ENCODE results near the gene GNAI1. TPM values are rescaled to one million over a fixed set of nuclear protein-coding genes. Genes with fewer than 3 reads are reported as not detected.

GNAI1 gene
- total RNA-seq, 1 donor from 2014 or later: 8.7 TPM

GRCh38 chr7:80225361-80225760 is 90.7 kb downstream of the GNAI1 start:
- intact Hi-C loops (cut with DNase I): no loop called here
- no peak overlapping the region for H3K4me3 ChIP-seq
- no peaks in the 10 kb centered on the region for H3K36me3 ChIP-seq
- no peak for TF ChIP-seq CTCF (IDR thresholded peaks at IDR 0.05)
- no peaks in the 10 kb centered on the region for H3K9me3 ChIP-seq
- H3K27ac ChIP-seq: no peak overlapping the region
- no peaks in the 10 kb centered on the region for H3K4me1 ChIP-seq
- no peaks in the 10 kb centered on the region for H3K27me3 ChIP-seq
- DNase-seq (ENCODE audit: low spot score in 2 of 2): no peak

- DNase-seq (ENCODE audit: low spot score in 2 of 2): no peak
- no peaks in the 10 kb centered on the region for H3K9me3 ChIP-seq
- no peak overlapping the region for H3K4me3 ChIP-seq
- H3K27me3 ChIP-seq: no peaks in the 10 kb centered on the region
- no peak for TF ChIP-seq CTCF (IDR thresholded peaks at IDR 0.05)
- intact Hi-C loops (cut with DNase I): no loop called here
- no peaks in the 10 kb centered on the region for H3K36me3 ChIP-seq
- no peak overlapping the region for H3K27ac ChIP-seq
- no peaks in the 10 kb centered on the region for H3K4me1 ChIP-seq
These were observed 92.0 kb downstream of the GNAI1 start for GRCh38 chr7:80226629-80227028.

GRCh38 chr7:80230327-80230726 is 95.7 kb downstream of the GNAI1 start:
- Histone ChIP-seq H3K27me3 (no peaks in the 10 kb centered on the region), H3K27ac (no peak overlapping the region), H3K36me3 (no peaks in the 10 kb centered on the region), H3K9me3 (no peaks in the 10 kb centered on the region), H3K4me1 (no peaks in the 10 kb centered on the region), H3K4me3 (no peak overlapping the region)
- intact Hi-C loops (cut with DNase I): no loop called here
- DNase-seq (ENCODE audit: low spot score in 2 of 2): no peak
- no peak for TF ChIP-seq CTCF (IDR thresholded peaks at IDR 0.05)

- H3K36me3 ChIP-seq: no peaks in the 10 kb centered on the region
- H3K27ac ChIP-seq: no peak overlapping the region
- DNase-seq (ENCODE audit: low spot score in 2 of 2): no peak
- no peaks in the 10 kb centered on the region for H3K27me3 ChIP-seq
- H3K4me1 ChIP-seq: no peaks in the 10 kb centered on the region
- H3K4me3 ChIP-seq: no peak overlapping the region
- intact Hi-C loops (cut with DNase I): no loop called here
- H3K9me3 ChIP-seq: no peaks in the 10 kb centered on the region
- no peak for TF ChIP-seq CTCF (IDR thresholded peaks at IDR 0.05)
These were observed 97.1 kb downstream of the GNAI1 start for GRCh38 chr7:80231707-80232106.

GRCh38 chr7:80232979-80233724 is 98.5 kb downstream of the GNAI1 start:
- no peak for TF ChIP-seq CTCF (IDR thresholded peaks at IDR 0.05)
- DNase-seq (ENCODE audit: low spot score in 2 of 2): no peak
- intact Hi-C loops (cut with DNase I): no loop called here

More at GRCh38 chr7:80232979-80233724, 98.5 kb downstream of the GNAI1 start:
- no peaks in the 10 kb centered on the region for H3K27me3 ChIP-seq
- no peak overlapping the region for H3K27ac ChIP-seq
- no peaks in the 10 kb centered on the region for H3K4me1 ChIP-seq
- H3K9me3 ChIP-seq: no peaks in the 10 kb centered on the region
- H3K36me3 ChIP-seq: no peaks in the 10 kb centered on the region
- H3K4me3 ChIP-seq: no peak overlapping the region

All from ascending aorta (tissue), 2 donors.